GM10248 (cell line): Measurements from ENCODE around the gene DRICH1.
"Not testable (repeated sequence)": the region's sequence is repeated elsewhere in the genome, so short reads cannot be mapped to it uniquely, and the experiment has no call there.

Source experiments
- CTCF ChIA-PET: fragments of 300-600 bp; sonication (Branson Sonifier 250); formaldehyde crosslinking; extraction: SDS; loops from one replicate; lab custom pipeline; 2021; ENCODE audit warnings: antibody characterized with exemption; lab: Yijun Ruan, JAX
- POLR2A ChIA-PET: fragments of 350-650 bp; sonication (Branson Sonifier 250); formaldehyde crosslinking; extraction: SDS; loops from one replicate; lab custom pipeline; 2020; ENCODE audit warnings: antibody characterized with exemption; lab: Yijun Ruan, JAX
- DNase-seq: peaks from one replicate; pipeline ENCODE4 v3.0.0; 2012; ENCODE audit errors: extremely low spot score
- TF ChIP-seq, protein P1 (sequence below): IDR thresholded peaks from 2 replicates; pipeline ENCODE4 v1.5.1; 2012; ENCODE audit warnings: mild to moderate bottlenecking, low read depth; ENCODE audit errors: extremely low read depth, missing control alignments, control extremely low read depth

Gene DRICH1

DNA sequence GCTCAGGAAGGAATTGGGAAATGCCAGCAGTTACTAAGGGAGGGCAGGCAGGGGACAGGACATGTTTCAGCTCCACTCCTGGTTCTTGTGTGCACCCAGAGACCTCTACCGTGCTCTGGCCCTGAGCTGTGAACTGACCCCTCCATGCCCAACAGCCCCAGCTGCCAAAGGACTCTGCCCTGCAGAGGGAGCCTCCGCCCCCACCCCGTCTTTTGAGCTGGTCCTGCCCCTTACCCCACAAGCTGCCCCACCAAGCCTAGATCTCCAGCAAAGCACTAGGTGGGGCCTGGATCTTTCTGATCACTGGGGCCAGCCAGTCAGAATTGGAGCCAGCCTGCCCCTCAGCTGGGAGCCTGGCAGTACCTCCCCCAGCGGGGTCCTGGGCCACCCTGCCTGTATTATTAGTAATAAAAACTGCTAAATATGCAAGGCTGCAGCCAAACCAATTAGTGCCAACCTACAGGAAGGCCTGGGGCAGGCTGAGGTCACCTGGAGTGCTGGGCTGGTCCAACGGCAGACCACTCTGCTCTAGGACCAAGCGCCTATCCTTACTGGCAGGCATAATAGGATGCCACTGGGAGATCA, 23.9 kb upstream of the DRICH1 start:
- ChIA-PET POLR2A (no interaction called here), CTCF (no interaction called here)
- TF ChIP-seq, protein P1, sequence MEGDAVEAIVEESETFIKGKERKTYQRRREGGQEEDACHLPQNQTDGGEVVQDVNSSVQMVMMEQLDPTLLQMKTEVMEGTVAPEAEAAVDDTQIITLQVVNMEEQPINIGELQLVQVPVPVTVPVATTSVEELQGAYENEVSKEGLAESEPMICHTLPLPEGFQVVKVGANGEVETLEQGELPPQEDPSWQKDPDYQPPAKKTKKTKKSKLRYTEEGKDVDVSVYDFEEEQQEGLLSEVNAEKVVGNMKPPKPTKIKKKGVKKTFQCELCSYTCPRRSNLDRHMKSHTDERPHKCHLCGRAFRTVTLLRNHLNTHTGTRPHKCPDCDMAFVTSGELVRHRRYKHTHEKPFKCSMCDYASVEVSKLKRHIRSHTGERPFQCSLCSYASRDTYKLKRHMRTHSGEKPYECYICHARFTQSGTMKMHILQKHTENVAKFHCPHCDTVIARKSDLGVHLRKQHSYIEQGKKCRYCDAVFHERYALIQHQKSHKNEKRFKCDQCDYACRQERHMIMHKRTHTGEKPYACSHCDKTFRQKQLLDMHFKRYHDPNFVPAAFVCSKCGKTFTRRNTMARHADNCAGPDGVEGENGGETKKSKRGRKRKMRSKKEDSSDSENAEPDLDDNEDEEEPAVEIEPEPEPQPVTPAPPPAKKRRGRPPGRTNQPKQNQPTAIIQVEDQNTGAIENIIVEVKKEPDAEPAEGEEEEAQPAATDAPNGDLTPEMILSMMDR = no peak
- DNase-seq = no peak

- no peak for DNase-seq
- POLR2A ChIA-PET = no interaction called here
- CTCF ChIA-PET = no interaction called here
- TF ChIP-seq, protein P1 = no peak
Observed at GRCh38 chr22:23652711-23653110, 20.6 kb upstream of the DRICH1 start.

DNA sequence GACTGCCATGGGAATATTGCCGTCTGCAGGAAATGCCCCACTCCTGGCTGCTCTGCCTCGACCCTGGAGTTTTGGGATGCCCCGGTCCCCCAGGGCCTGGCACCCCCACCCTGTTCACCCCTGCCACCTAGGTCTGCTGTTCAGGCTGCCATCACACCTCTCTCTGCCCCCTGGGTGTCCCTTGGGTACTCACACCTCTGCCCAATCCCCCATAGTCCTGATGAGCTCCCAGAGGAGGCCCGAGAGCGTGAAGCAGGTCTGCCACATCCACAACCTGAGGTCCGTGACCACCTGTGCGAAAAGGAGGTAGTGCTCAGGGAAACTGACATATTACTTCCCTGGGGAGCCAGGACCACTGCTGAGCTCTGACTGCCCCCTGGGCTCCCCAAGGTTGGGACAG, 20.2 kb upstream of the DRICH1 start:
- CTCF ChIA-PET = no interaction called here
- no peak for DNase-seq
- TF ChIP-seq, protein P1 = no peak
- POLR2A ChIA-PET = no interaction called here

- TF ChIP-seq, protein P1 = no peak
- DNase-seq = no peak
- ChIA-PET CTCF (no interaction called here), POLR2A (no interaction called here)
Observed at GRCh38 chr22:23651676-23652075, 19.6 kb upstream of the DRICH1 start.

DNA sequence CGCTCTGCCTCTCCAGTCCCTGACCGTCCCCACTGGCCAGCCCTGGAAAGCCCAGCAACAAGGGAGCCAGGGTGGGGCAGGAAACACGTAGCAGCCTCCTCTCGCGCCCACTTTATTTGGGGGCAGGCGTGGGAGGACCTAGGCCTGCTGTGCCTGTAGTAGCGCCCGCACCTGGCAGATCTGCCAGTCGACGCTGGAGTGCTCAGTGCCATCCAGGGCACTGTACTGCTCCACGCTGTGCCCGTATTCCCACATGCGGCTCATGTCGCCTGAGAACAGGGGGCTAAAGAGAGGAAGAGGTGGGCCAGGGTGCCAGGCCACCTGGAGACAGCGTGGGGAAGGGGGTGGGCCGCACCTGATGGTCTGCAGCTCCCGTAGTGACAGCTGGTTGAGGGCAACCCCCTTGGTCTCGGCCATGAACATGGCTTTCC, 17.0 kb upstream of the DRICH1 start:
- ChIA-PET CTCF (no interaction called here), POLR2A (no interaction called here)
- no peak for DNase-seq
- TF ChIP-seq, protein P1 = no peak

- CTCF ChIA-PET, POLR2A ChIA-PET, DNase-seq: not testable (repeated sequence)
Observed at GRCh38 chr22:23646526-23646925, 14.4 kb upstream of the DRICH1 start.

DNA sequence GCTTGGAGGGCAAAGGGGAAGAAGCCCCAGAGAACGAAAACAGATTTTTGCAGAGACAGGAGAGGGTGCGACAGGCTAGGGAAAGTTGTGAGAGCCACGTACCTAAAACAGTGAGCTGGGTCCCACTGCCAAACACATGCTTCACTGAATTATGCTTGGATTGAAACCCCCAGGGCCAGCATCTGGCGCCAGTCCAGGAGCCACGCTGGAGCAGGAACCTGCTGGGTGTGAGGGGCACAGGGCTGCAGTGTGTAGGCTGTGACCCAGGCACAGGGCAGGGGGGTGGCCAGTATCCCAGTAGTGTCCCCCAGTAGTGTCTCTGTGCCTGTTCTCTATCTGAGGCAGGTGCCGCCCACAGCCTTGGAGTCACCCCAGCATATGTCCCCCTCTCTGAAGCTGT, 8.1 kb upstream of the DRICH1 start:
- DNase-seq, CTCF ChIA-PET, POLR2A ChIA-PET: not testable (repeated sequence)

- TF ChIP-seq, protein P1 = no peak
- ChIA-PET CTCF (no interaction called here), POLR2A (no interaction called here)
Observed at GRCh38 chr22:23639661-23640060, 7.5 kb upstream of the DRICH1 start.

More at GRCh38 chr22:23639661-23640060, 7.5 kb upstream of the DRICH1 start:
- DNase-seq = no peak
